NCI-H69 (cell line): ENCODE results near the gene TTLL11.

ENCODE experiments used
- DNase-seq: peaks from one replicate; lab custom pipeline; 2025; lab: John Stamatoyannopoulos, UW

Gene TTLL11

DNA sequence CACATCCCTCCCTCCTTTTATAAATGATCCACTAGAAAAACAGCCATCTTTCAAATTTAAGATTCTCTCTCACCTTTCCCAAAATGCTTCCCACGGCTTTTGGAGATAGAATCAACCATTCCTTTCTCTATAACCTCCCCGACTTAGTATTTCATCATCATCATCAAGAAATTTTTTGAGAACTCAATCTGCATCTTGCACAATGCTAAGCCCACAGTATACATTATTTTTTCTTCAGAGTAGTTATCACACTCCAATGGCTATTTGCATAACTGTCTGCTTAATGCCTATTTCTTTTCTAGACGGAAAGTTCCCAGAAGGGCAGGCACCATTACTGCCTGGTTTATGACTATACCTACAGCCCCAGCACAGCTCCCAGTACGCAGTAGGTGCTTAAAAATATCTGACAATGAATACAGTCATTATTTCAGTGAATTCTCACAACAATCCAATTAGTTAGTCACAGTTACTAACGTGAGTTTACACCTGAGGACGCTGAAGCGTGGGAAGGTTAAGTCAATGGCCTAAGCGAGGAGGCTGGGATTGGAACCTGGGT, 212.7 kb downstream of the TTLL11 start:
- DNase-seq = no peak

DNA sequence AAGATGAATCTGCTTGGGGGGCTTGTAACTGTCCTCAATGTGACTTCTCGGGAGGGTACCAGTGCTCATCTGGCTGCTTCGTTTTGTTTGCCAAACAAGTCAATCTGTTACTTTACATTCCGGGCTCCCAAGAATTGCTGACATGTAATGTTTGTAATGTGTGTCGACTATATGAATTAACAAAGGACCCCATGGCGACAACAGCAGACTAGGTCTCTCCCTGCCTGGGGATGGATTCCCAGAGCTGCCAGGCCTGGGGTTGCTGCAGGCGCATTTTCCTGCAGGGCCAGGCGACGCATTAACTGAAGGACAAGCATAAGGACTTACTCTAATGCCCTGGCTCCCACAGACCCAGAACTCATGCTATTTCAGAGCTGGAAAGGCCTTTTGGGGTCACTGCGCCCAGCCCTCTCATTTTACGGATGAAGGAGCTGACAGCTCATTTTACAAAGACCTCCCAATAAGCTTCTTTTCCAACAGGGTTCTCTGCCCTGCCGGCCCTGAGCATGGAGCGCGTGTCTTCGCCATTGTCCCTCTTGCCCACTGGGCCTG, 214.8 kb downstream of the TTLL11 start:
- no peak for DNase-seq

DNA sequence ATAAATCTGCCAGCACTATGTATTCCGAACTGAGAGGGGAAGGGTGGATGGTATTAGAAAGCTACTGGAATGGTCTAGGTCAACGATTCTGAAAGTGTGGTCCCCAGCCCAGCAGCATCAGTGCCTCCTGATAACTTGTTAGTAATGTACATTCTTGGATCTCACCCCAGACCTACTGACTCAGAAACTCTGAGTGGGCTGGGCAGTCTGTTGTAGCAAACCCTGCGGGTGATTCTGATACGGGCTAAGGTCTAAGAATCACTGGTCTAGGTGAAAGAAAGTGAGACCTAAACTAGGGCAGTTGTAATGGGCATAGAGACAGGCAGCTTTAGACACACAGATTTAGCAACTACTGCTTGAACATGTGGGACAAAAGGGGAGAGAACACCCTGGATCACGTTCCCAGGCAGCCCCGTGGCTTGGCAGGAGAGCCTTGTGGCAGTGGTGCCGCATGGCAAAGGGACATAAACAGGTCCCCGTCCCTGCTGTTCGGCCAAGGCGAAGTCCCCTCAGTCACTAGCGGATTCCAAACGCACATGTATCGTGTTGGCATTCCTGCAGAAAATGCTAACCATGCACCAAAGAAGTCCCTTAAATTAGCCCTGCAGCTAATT, 216.3 kb downstream of the TTLL11 start:
- DNase-seq = no peak

DNA sequence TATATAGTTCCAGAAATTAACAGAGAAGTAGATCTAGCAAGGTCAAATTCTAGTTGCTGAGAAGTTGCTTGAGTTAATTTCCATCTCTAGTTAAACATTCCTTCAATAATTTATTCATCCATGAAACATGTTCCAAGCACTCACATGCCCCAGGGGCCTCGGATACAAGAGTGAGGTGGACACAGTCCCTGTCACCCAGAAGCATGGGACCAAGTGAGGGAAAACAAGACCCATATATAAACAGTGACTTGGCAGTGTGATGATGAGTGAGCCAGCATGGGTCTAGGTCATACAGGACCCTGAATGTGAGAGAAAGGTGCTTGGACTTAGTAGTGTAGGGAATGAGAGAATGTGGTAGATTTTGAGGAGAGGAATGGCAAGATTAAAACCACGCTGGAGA, 216.9 kb downstream of the TTLL11 start:
- no peak for DNase-seq

DNA sequence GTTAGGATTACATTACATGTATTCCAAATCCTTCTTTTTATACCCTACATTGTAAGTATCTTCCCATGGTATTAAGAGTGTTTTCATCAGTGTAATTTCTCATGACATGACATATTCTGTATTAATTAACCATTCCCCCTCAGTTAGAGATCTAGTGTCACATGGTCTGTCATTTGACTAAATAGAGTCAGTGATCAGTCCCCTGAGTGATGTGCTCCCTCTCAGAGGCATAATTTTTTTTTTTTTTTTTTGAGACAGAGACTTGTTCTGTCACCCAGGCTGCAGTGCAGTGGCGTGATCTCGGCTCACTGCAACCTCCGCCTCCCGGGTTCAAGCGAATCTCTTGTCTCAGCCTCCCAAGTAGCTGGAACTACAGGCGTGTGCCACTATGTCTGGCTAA, 218.6 kb downstream of the TTLL11 start:
- DNase-seq = no peak

DNA sequence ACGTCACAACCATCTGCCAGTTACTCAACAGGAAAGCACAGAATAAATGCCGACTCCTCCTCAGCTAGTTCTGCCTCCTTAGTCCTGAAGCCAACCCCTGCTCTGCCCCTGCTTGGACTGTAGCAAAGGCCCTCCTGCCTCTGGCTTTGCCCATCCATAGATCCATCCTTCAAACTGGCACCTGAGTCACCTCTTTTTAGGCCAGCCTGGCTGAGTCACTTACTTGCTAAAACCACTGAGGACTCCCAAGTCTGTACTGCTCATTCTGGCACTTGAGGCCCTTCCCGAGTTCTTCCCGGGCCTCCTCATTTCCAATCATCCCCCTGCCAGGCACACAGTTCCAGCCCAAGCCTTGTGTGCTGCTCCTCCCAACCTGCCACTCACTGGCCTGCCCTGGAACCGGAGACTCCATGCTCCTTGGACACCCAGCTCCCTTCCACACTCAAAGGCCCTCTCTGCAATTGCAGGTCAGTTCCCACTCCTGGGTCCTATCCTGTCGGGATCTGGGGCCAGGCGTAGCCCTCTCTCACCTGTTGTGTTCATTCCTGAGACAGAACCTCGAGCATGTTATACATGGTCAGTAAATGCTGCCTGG, 221.6 kb downstream of the TTLL11 start:
- no peak for DNase-seq

DNA sequence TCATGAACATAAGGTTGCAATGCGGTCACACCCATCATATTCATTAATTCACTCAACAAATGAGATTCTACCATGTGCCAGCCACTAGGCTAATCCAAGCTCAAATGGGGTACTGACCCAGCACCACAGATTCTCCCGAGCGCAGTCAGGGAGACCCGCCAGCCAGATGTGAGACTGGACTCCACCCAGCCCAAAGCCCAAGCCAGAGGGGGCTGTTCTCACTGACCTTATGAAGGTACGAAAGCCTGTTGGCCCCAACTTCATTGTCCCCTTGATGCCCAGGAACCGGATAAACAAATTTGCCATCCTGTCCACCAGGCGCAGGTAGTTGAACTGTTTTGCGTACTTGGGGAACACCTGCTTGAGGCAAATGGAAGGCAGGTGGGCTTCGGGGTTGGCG, 222.8 kb downstream of the TTLL11 start:
- DNase-seq = no peak

DNA sequence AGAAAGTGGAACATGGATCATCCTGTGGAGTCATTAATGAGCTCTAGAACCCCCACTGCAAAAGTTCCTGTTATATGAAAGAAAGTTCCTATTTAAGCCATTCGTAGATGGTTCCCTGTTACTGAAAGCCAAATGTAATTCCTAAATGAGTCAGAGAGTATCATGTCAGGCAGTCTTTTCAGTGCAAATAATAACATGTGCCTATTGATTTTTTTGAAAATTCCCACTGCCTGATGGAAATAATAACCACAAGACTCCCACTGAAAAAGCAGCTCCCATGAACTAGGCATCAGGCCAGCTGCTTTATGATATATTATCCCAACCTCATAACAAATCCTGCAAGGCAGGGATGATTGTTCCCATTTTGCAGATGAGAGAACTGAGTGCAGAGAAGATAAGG, 224.5 kb downstream of the TTLL11 start:
- no peak for DNase-seq

DNA sequence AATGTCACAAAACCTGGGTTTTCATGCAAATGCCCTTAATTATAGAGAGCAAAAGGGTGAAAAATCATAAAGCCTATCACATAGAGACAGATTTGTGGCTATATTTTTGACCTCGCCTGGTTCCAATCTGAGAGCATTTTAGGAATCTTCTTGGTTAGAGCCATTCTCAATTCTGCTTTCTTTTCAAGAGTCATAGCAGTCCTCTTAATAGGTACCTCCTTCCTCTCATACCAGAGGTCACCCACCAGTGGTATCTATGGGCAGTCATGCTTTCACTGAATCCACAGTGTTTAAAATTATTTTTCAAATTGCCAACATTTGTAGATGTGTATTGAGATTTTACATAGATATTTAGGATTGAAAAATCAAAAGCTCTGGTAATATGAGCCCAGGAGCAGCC, 226.2 kb downstream of the TTLL11 start:
- DNase-seq = no peak

DNA sequence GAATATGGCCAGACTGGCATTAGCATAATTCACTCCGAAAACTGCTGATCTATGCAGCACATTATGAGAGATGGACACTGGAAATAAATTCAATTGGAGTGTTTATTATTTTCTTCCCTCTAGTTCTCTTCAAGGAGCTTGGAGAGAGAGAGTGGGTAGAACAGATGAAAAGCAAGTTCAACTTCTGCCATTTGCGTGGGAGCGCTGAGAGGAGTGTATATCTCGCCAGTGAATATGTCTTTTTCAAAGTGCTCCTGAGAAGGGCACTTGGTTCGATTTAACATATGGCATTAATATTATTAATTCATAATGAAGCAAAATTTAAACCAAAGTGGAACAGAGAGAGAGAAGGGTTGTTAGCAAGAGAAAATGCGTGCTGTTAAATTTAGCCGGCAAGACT, 227.2 kb downstream of the TTLL11 start:
- no peak for DNase-seq

DNA sequence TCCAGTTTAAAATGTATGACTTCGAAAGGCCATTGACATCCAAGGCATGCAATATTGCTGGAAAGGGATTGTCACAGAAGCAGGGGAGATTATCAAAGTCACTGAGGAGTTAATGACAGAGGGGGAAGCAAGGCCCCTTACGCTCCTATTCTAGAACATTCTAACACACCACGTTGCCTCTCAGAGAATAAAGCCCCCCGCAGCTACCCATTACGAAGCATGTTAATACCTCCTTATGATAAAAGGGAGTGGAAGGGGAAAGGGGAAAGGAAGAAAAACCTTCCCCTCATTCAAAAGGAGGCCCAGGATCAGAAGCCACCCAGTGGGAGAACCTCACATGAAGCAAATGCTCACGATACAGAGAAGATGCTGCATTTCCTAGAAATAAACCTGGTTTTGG, 228.0 kb downstream of the TTLL11 start:
- DNase-seq = no peak

DNA sequence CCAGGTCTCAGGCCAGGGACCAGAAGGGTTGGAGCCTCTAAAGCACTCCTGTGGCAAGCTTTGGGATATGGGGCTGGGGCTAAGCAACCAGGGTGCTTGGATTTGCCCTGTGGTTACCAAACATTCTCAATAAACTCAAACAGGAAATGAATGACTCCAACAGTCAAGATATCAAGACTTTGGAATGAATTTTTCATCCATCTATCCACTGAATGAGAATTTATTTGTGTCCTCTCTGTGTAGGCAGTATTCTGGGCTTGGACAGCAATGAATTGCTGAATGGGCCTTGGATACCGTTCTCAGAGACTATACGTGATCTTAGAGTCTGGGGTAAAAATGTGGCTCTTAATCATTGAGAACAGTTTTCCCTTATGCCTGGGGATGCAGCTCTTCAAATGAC, 229.2 kb downstream of the TTLL11 start:
- DNase-seq = no peak

DNA sequence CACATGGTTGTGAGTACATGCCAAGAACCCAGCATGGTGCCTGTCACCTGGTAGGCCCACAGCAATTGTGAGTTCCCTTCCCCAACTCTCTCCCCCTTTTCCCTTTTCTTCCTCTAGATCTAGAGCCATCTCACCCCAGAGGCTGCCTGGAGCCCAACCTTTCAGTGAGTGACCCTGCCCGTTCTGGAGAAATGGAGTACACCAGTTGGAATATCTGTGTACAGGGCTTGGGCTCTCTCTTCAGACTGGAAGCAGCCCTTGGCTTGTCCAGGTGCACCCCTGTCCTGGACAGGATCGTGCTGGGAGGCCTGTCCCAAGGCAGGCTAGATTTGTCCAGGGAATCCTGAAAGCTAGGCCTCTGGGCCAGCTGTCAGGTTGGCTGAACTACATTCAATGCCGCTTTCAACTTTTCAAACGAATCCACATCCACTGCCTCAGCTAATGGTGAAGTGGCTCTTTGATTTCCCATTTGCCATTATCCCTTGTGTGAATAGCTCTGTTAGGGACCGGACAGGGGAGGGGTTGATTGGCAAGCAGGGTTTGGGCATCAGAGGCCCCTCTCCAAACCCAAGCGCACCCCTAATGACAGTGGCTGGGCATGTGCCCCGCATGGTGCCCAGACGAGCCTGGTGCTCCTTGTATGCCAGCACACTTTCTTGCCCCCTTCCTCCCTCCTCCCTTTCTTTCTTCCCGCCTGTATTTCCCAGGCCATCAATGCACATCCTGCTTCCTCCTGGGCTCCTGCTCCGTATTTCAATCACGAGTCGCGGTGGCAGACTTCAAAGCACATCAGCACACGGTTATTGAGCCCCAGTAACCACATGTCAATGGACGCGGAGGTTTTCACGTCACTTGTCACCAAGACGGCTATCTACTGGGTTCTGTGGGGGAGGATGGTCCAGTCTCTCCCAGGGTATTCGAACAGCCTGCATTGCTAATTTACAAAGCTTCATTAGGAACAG, 230.5 kb downstream of the TTLL11 start:
- DNase-seq = peak; percentile 78

DNA sequence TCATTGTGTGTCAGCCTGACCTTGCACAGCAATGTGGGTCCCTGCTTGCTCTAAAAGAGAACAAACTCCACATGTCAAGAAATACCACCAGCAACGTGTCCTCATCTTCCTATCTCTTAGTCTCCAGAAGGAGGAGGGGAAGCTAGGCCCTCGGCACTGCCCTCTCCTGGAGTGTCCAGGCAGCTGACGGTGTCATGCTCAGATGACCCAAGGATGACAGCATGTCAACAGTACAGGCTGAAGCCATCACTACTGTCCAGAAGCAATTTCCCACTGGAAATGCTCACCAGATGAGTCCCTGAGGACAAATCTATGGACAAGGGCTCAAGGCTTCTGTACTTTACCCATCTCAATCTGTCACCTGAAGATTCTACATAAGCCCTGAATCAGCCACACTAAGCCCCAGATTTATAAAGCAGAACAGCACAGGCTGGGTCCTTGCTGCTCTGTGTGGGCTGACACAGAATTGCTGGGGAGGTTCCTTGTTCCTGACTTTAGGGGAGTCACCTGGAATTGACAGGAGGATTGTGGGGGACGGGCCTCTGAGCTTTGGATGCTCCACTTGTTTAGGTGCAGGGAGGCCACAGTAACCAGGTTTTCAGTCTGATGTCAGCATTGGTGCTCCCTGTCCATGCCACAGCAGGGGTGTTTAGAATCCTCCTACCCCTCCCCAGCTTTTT, 231.5 kb downstream of the TTLL11 start:
- peak; percentile 39 for DNase-seq

DNA sequence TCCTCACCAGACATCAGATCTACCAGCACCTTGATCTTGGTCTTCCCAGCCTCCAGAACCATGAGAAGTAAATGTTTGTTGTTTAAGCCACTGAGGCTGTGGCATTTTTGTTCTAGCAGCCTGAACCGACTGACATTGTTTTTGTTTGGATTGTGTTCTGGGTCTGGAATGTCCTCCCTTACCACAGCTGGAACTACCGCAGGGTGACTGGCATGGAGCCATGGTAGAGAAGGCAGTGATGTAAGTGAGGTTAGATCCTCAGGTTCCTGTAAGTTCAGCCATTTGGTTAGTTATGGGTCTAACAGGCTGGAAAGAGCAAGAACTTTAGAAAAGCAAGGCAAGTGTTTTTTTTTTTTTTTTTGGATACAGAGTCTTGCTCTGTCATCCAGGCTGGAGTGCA, 232.4 kb downstream of the TTLL11 start:
- peak; percentile 11 for DNase-seq

DNA sequence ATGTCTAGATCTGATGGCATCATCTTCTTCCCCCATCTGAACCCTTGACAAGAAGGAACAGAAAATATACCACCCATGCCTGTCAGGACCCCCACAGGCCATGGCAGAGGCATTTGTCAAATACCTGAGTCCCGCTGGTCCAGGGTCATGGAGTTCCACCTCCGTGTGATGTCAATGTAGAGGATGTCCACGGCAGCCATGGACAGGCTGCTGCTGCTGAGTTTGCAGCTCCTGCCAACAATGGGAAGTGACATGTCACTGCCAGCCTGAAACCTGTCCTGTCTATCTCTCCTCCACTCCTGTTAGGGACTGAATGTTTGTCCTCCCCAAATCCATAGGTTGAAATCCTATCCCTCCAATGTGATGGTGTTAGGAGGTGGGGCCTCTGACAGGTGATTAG, 232.9 kb downstream of the TTLL11 start:
- no peak for DNase-seq

DNA sequence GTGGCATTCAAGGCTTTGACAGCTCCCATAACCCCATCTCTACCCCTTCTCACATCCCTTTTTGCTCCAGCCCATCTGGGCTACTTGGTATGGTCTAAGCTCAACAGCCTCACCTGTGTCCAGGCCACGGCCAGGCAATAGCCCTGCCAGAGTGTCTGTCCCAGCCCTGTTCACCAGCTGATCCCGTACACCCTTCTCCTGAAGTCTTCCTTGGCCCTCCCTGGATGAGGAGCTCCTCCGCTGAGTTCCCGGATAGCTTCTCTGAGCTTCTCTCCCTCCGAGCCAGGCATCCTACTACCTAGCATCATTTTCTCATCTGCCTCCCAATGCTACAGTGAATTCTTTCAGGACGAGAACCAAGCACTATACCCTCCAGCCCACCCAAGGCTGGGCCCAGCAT, 233.5 kb downstream of the TTLL11 start:
- DNase-seq = no peak

DNA sequence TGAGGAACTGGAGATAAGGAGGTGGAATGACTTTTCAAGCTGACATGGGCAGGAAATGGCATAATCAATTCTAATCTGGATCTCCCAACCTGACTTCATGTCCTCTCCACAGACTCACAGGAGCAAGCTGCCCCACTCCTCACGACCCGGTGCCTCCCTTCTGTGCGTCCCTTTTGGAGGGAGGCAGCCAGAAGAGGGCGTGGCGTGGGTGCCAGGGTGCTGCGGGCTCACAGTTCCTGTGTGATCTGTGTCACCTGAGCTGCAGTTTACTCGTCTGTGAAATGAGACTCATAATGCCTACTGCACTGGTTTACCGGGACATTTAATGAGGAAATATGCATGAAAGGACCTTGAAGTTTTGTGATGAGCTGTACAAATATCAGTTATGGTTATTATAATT, 234.3 kb downstream of the TTLL11 start:
- DNase-seq = no peak

DNA sequence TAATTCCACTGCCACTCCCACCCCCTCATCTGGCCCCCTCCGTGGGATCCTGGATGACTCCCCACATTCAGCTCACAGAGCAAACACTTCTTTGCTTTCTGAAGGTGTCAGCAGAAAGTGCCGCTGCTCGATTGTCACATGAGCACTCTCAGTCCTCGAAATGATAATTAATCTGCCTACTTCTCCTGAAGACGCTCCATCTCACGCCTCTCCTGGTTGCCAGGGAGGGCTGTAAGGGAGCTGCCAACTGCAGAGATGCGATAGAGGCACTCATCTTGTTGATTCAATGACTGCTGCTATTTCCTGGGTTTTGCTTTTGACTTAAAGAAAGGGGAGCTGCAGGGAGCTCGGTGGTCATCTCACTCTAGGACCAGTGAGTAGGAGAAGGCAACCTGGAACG, 235.2 kb downstream of the TTLL11 start:
- DNase-seq = peak; percentile 76

DNA sequence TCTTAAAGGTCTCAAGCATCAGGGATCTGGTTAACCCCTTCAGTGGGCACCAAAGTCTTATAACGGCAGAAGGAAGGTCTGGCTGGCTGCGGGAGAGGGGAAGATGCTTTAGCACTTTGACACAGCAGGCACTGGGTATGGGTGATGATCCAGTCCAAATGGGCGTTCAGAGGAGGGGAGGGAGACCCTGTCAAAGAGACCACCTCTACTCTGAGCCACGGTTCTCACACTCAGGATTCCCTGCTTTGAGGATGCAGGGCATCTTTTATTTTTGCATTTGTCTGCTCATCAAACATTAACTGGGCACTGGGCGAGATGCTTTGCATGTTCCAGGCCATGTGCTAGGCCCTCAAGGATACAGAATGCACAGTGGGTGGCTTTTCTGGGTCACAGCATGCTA, 237.6 kb downstream of the TTLL11 start:
- DNase-seq = no peak

DNA sequence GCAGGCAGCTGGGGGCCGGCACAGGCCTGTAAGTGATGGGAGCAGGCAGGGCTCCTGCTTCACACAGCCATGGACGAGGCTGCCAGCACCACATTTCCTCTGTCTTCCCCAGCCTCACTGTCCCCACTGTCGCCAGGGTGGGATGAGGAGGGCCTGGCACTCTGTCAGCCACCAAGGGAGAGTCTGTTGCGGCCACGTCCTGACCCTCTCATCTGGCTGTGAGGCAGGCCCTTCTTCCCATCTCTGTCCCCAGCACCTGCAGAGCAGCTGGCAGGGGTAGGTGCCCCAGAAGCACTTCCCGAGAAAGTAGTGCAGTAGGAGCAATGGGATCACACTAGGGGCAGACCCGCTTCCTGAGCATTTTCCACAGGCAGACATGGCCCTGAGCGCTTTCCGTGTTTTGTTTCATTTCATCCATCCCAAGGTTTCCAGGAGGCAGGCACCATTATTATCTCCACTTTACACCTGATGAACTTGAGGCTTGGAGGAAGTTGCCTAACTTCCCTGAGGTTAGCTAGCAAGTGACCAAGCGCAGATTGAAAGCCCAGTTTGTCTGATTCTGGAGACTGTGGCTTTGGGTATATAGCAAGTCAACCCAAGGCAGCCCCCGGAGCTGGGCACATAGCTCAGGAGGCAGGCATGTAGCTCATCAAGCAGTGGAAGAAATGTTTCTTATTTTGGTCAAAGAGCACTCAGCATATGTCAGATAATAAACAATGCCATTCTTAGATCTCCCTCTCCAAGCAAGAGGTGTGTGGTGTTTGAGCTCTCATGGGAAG, 239.3 kb downstream of the TTLL11 start:
- DNase-seq = no peak
